ENCODE measurements around the gene ATP5F1A.

DNA sequence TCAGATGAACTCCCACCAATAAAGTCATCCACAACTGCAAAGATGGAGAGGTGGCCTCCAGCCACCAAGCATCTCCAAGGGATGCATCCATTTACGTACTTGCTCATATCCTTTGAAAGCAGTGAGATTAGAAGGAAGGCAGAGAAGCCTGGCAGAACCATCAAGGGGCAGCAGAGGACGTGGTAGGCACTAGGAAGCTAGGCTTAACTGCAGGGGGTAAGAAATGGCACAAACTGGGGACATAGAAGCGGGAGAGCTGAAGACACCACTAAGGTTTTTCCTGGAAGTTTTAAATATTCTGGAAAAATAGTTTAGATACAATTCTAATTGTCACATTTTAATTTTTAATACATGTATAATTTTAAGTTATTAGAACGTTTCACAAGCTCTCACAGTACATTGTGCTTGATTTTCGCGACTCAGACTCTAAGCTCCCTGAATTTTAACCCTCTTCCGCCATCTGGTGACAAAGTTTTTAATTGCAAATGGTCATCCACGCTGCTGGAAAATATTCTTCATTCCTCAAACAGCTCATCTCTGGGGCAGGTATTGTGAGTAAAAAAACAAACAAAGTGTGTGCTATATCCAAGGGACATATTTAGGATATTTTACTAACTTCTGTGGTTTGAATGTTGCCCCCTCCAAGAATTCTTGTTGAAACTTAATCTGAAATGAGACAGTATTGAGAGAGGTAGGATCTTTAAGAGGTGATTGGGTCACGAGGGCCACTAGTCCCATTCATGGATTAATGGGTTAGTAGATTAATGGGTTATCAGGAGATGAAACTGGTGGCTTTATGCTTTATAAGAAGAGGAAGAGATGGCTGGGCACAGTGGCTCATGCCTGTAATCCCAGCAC lies 24.4 kb downstream of the ATP5F1A start:
- TF ChIP-seq, protein P1, sequence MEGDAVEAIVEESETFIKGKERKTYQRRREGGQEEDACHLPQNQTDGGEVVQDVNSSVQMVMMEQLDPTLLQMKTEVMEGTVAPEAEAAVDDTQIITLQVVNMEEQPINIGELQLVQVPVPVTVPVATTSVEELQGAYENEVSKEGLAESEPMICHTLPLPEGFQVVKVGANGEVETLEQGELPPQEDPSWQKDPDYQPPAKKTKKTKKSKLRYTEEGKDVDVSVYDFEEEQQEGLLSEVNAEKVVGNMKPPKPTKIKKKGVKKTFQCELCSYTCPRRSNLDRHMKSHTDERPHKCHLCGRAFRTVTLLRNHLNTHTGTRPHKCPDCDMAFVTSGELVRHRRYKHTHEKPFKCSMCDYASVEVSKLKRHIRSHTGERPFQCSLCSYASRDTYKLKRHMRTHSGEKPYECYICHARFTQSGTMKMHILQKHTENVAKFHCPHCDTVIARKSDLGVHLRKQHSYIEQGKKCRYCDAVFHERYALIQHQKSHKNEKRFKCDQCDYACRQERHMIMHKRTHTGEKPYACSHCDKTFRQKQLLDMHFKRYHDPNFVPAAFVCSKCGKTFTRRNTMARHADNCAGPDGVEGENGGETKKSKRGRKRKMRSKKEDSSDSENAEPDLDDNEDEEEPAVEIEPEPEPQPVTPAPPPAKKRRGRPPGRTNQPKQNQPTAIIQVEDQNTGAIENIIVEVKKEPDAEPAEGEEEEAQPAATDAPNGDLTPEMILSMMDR (IDR thresholded peaks at IDR 0.05) = peak in 3 of 4 experiments; percentile 64 to 75 (median 64)
- no peak for TF ChIP-seq POLR2A (IDR thresholded peaks at IDR 0.05)
- peak; percentile 53 for TF ChIP-seq POLR2AphosphoS5 (IDR thresholded peaks at IDR 0.05)

Data from prostate gland (tissue), 2 donors.